HG02973 (cell line): ENCODE measurements around the gene ATF7IP.

ENCODE experiments used
- ATAC-seq: cut with Tn5 transposase; IDR thresholded peaks from one replicate; pipeline ENCODE4 v1.9.1; 2021; ENCODE audit warnings: moderate library complexity; ENCODE audit not compliant: unreplicated experiment

The ATF7IP gene

DNA sequence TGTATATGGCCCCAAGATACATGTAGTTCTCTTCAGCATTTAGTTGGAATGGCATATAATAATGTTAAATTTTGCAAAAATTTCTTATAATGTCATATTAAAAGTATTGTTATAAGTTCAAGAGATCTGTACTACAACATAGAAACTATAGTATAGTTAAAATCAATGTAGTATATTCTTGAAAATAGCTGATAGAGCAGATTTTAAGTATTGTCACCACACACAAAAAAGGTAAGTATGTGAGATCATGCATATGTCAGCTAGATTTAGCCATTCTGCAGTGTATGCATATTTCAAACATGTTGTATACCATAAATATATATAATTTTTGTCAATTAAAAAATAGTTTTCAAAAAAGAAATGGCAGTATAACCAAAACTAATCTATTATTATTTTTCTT lies 115.7 kb downstream of the ATF7IP start:
- ATAC-seq: no peak

GRCh38 chr12:14482361-14482760 lies 116.9 kb downstream of the ATF7IP start:
- no peak for ATAC-seq

GRCh38 chr12:14482886-14483285 lies 117.4 kb downstream of the ATF7IP start:
- ATAC-seq: no peak

DNA sequence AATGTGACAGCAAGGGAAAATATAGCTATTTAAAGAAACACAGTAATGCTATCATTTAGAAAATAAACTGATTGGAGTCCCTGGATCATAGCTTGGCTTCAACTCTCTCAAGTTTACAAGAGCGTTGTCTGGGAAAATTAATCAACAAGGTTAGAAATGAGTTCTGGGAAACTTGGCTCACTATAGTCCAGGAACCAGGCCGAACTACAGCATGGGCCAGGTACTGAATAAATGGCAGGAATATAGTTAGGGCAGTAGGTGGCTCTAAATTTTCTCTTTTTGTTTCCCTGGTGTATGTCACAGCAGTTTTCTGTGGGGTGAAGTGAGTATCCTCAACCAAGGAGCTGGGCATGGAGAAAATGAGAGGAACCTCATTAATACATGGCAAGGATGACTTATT lies 129.8 kb downstream of the ATF7IP start:
- no peak for ATAC-seq

DNA sequence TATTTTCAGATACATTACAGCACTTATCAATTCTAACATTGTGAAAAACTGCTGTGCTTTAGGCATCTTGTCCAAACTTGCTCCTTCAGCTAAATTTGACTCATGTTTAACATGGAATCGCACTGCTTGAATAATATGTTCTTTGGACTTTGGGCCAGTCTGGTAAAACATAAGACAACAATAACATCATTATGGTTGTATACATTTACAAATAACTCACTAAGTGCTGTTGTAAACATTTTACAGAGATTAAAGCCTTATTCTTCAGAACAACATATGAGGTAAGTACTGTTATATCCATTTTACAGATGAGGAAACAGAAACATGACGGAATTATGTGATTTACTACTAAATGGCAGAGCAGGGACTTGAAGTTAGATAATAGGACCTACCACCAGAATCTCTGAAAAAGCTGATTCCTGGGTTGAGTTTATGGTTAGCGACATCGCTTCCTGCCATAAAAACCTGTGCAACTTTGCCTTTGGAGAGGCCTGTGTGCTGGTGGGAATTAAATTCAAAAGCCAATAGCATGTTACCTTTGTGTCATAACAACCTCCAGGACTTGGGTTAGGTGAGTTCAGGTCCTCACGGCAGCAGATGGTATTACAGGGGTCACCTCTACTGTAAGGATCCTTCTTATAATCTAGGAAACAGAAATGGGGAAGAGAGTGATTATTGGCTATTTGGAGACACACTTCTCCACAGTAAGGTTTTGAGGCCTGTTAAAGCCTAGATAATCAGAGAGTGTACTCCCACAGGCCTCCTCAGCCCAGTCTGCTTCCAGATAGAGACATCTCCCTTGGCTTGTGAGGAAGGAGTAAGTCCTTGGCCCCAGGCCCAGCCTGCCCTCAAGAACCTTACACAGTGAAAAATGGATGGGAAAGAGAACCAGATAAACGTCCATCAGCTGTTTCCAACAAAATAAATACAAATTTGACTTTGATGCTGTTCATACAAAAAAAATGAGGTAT lies 140.4 kb downstream of the ATF7IP start:
- no peak for ATAC-seq

GRCh38 chr12:14510574-14510973 lies 145.1 kb downstream of the ATF7IP start:
- ATAC-seq: no peak

DNA sequence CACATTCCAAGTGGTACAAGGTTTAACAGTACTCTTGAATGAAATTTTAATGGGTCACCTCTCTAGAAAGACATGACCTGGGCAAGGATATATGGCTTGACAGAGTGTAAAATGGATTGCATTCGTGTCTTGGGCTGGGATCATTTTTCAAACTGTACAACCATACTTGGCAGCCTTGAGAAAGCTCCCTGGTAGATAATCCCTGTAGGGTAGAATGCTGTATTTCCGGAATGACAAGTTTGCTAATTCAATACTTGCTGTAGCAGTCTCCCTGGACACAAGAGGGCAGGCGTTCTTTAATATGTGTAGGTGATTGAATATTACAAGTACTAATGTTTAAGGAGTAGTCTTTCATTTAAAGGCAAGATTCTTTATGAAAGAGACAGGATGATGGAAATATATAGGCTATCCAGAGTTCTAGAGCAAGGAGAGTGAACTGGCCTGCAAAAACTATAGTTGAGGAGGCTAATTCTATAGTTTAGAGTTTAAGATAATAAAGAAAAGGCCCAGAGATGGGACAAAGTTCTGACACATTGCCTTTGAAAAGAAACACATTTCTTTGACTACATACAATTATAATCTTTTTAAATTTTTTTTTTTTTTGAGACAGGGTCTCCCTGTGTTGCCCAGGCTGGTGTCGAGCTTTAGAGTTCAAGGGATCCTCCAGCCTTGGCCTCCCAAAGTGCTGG lies 148.8 kb downstream of the ATF7IP start:
- ATAC-seq: no peak

DNA sequence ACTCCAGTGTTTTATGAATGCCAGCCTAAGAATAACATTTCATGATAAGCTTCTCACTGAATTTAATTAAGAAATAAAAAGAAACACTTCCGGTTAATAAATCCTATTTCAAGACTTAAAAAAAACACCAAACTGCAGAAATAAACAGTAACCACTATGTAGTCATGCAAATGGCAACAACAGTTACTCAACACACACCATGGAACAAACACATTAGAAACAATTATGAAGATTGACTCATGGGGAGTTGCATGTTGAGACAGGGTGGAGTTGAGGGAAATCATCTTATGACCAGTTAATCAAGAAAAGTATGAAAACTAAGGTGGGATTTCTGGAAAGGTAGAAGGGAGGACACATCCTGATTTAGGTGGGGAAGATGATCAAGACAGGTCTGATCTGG lies 149.5 kb downstream of the ATF7IP start:
- ATAC-seq: no peak

DNA sequence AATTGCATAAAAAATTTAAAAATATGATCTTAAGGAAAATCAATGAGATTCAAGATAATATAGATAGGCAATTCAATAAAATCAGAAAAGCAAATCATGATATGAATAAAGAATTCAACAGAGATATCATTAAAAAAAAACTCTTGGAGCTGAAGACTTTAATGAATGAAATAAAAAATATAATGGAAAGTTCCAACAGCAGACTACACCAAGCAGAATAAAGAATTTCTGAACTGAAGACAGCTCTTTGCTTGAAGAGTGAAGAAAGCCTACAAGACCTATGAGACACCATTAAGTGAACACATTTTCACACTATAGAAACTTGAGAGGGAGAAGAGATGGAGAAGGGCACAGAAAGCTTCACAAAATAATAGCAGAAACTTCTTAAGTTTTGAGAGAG lies 156.3 kb downstream of the ATF7IP start:
- ATAC-seq: no peak

DNA sequence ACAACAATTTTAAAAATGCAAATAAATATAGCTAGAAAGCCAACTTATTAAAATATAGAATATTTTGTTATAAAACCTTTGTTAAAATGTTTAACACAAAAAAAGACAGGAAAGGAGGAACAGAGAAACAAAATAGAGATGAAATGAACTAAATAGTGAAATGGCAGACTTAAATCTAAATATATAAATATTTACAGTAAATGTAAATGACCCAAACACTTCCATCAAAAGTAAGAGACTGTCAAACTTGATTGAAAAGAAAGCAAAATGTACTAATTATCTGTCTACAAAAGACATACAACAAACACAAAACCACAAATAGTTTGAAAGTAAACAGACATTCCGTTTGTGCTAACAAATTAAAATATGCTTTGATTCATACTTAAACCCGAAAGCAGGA lies 160.5 kb downstream of the ATF7IP start:
- ATAC-seq: no peak

DNA sequence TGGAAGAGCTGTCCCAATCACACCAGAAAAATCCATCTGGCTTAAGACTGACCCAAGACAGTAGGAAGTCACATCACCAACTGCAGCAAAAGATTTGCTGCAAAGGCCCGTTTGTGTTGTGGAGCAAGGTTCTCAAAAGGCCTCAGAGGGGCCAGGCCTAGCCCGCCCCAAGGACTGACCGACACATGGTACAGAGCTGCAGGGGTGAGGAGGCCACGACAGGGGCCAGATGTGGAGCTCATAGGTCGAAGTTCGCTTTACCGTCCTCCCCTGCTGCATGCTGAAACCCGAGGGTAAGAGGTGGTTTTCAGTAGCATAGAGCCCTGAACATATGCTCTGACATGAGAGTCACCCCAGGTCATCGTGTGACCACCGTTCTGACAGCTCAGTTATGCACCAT lies 166.7 kb downstream of the ATF7IP start:
- ATAC-seq: no peak

GRCh38 chr12:14537088-14537487 lies 171.6 kb downstream of the ATF7IP start:
- no peak for ATAC-seq

DNA sequence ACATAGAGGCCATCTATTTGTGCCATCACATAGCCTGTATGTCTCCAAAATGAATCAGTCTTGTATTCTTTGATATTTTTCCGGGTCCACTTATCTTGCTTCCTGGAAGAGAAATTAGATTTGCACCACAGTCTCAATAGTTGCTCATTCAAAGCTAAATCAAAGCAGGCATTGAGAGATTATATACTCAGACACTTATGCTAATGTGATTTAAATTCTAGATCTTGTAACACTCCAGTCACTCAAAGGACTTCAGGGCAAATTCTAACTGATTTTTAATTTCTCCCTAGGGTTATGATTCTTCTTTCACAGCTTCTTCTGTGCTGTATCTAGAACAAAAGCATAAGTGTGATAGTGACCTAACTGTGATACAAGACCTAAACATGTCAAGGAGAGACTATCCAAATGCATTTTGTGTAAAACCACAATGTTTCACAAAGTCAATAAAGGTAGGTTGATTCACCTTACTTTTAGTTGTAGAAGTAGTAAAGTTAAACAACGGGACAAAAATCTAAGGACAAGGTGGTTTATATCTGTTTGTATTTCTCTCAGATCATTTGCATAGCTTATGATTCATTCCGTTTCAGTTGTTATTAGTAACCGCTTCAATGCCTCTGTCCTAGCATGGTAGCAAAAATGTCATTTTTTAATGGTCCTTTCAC lies 175.4 kb downstream of the ATF7IP start:
- no peak for ATAC-seq

- no peak for ATAC-seq
These were observed 180.0 kb downstream of the ATF7IP start for GRCh38 chr12:14545144-14546124.

DNA sequence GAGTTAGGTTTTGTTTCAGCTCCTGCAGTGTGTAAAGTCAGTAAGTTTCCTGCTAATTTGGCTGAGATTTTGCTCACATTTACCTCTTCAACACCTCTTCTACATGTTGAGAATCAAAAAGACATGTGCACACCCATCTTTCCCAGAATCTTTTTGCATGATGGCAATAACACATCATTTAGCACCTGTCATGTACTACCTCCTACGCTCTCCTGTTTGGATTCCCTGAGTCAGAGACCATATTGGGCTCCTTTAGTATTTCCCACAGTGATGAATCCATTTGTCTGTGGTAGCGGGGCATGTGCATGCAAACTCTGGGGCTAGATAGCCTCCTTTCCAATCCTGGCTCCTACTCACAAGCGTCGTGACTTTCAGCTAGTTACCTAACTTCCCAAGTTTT lies 182.1 kb downstream of the ATF7IP start:
- no peak for ATAC-seq

DNA sequence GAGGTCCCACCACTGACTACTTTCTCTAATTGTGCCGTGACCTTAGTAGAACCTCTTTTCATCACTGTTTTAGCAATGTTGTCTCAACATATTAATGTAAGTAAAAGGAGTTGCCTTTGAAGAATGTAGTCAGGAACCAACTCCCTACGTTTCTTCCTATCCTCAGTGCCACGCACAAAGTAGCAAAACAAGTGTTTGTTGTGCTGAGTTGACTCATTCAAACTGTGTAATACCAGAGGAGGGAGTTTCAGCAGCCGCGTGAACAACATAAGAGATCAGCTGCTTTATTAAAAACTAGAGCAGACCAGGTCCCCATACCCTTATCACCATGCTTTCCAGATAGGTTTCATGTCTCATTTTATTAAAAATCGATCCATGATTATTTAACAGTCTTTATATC lies 183.1 kb downstream of the ATF7IP start:
- no peak for ATAC-seq
